NCI-H1092 treated with DMSO at 0.1 percent for 48 hours (cell line): ENCODE measurements around the gene PCDHB8.
"Not testable (repeated sequence)": the region's sequence is repeated elsewhere in the genome, so short reads cannot be mapped to it uniquely, and the experiment has no call there.

ENCODE experiments used
- DNase-seq: peaks from one replicate; lab custom pipeline; 2025; lab: John Stamatoyannopoulos, UW

PCDHB8 gene

DNA sequence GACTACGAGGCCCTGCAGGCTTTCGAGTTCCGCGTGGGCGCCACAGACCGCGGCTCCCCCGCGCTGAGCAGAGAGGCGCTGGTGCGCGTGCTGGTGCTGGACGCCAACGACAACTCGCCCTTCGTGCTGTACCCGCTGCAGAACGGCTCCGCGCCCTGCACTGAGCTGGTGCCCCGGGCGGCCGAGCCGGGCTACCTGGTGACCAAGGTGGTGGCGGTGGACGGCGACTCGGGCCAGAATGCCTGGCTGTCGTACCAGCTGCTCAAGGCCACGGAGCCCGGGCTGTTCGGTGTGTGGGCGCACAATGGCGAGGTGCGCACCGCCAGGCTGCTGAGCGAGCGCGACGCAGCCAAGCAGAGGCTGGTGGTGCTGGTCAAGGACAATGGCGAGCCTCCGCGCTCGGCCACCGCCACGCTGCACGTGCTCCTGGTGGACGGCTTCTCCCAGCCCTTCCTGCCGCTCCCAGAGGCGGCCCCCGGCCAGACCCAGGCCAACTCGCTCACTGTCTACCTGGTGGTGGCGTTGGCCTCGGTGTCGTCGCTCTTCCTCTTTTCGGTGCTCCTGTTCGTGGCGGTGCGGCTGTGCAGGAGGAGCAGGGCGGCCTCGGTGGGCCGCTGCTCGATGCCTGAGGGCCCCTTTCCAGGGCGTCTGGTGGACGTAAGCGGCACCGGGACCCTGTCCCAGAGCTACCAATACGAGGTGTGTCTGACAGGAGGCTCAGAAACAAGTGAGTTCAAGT is 6.7 kb downstream of the PCDHB8 start:
- DNase-seq: not testable (repeated sequence)

DNA sequence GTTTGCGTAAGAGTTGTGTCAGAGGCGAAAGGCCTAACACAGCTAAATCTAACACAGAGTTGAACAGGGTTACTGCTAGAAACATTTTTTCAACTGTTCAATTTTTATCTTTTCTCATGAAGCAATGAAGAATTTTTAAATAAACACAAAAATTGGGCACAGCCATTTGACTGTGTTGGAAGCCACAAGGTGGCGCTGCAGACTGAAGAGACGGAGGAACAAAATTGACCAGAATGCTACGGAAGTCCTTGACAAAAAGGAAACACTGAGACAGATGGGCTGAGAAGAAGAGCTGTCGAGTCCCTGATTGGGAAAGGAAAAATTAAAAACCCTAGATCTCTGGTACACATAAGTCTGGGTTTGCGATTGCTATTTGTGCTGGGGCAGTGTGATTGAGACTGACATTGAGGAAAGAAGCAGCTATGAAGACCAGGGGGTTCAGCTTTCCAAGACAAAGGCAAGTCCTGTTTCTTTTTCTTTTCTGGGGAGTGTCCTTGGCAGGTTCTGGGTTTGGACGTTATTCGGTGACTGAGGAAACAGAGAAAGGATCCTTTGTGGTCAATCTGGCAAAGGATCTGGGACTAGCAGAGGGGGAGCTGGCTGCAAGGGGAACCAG is 9.4 kb downstream of the PCDHB8 start, which contains the start of gene PCDHB9:
PCDHB9 (plus strand) TSS at position 265 of the 616 bp plus-strand sequence; CDS start at position 423, 158 bp downstream.
- peak; percentile 27 for DNase-seq

DNA sequence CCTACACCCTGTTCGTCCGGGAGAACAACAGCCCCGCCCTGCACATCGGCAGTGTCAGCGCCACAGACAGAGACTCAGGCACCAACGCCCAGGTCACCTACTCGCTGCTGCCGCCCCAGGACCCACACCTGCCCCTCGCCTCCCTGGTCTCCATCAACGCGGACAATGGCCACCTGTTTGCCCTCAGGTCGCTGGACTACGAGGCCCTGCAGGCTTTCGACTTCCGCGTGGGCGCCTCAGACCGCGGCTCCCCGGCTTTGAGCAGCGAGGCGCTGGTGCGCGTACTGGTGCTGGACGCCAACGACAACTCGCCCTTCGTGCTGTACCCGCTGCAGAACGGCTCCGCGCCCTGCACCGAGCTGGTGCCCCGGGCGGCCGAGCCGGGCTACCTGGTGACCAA is 11.1 kb downstream of the PCDHB8 start:
- DNase-seq: not testable (repeated sequence)

DNA sequence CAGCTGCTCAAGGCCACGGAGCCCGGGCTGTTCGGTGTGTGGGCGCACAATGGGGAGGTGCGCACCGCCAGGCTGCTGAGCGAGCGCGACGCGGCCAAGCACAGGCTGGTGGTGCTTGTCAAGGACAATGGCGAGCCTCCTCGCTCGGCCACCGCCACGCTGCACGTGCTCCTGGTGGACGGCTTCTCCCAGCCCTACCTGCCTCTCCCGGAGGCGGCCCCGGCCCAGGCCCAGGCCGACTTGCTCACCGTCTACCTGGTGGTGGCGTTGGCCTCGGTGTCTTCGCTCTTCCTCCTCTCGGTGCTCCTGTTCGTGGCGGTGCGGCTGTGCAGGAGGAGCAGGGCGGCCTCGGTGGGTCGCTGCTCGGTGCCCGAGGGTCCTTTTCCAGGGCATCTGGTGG is 11.5 kb downstream of the PCDHB8 start:
- not testable (repeated sequence) for DNase-seq

DNA sequence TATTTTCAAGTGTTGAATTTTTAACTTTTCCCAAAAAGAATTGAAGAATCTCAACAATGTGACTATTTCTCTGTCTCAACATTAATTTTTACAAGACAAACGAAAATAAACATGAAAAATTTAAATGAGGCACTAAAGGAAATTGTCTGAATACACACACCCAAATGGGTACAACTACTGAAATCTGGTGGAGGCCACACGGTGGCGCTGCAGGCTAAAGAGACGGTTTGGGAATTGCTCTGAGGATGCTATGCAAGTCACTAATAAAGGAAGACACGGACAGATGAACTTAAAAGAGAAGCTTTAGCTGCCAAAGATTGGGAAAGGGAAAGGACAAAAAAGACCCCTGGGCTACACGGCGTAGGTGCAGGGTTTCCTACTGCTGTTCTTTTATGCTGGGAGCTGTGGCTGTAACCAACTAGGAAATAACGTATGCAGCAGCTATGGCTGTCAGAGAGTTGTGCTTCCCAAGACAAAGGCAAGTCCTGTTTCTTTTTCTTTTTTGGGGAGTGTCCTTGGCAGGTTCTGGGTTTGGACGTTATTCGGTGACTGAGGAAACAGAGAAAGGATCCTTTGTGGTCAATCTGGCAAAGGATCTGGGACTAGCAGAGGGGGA is 14.6 kb downstream of the PCDHB8 start, which contains the start of gene PCDHB10:
PCDHB10 (plus strand) TSS at position 244 of the 616 bp plus-strand sequence; CDS start at position 444, 200 bp downstream.
- no peak for DNase-seq

DNA sequence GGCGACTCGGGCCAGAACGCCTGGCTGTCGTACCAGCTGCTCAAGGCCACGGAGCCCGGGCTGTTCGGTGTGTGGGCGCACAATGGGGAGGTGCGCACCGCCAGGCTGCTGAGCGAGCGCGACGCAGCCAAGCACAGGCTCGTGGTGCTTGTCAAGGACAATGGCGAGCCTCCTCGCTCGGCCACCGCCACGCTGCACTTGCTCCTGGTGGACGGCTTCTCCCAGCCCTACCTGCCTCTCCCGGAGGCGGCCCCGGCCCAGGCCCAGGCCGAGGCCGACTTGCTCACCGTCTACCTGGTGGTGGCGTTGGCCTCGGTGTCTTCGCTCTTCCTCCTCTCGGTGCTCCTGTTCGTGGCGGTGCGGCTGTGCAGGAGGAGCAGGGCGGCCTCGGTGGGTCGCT is 16.7 kb downstream of the PCDHB8 start:
- DNase-seq: not testable (repeated sequence)

DNA sequence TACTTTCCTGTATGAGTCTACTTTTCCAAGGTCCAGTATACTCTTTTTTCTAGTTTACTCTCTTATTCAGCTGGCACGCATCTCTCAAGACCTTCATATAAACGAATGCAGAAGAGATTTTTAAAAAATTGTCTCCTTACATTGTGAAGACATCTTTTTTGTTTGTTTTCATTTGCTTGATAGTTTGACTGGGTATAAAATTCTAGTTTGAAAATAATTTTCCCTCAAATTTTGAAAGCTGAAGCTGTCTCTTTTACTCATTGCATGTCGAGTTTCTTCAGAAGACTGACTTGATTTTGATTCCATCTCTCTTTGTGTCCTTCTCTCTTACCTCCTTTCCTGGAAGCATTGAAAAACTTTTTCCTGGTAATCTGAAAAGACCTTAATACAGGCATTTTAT is 18.8 kb downstream of the PCDHB8 start:
- no peak for DNase-seq

DNA sequence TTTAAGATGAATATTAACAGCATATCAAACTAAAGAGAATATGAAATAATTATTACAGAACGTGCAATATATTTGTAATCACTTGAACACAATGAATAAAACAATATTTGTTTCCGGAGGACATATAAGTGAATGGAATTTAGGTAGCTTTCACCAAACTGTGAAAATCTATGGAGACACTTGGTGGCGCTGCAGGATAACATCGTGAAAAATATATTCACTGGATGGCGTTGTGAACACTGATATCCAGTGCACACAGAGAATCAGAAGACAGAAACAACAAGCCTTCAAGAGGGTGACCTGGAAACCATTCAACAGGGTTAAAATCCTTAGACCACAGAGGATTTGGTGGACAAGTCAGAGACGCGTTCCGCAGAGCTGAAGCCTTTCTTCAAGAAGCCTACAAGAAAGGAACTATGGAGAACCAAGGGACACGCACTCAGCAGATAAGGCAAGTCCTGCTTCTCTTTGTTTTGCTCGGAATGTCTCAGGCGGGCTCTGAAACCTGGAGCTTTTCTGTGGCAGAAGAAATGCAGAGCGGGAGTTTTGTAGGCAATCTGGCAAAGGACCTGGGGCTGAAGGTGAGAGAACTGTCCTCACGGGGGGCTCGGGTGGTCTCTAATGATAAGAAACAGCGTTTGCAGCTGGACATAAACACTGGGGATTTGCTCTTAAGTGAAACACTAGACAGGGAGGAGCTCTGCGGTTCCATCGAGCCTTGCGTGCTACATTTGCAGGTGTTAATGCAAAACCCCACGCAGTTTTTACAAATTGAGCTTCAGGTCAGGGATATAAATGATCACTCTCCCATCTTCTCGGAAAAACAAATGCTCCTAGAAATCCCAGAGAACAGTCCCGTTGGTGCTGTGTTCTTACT is 22.0 kb downstream of the PCDHB8 start, which contains the start of gene PCDHB11:
PCDHB11 (plus strand) TSS at position 269 of the 877 bp plus-strand sequence; CDS start at position 417, 148 bp downstream.
- DNase-seq: no peak

DNA sequence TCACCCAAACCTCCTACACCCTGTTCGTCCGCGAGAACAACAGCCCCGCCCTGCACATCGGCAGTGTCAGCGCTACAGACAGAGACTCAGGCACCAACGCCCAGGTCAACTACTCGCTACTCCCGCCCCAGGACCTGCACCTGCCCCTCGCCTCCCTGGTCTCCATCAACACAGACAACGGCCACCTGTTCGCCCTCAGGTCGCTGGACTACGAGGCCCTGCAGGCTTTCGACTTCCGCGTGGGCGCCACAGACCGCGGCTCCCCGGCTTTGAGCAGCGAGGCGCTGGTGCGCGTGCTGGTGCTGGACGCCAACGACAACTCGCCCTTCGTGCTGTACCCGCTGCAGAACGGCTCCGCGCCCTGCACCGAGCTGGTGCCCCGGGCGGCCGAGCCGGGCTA is 23.5 kb downstream of the PCDHB8 start:
- DNase-seq: not testable (repeated sequence)

DNA sequence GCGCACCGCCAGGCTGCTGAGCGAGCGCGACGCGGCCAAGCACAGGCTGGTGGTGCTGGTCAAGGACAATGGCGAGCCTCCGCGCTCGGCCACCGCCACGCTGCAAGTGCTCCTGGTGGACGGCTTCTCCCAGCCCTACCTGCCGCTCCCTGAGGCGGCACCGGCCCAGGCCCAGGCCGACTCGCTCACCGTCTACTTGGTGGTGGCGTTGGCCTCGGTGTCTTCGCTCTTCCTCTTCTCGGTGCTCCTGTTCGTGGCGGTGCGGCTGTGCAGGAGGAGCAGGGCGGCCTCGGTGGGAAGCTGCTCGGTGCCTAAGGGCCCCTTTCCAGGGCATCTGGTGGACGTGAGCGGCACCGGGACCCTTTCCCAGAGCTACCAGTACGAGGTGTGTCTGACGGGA is 24.1 kb downstream of the PCDHB8 start:
- not testable (repeated sequence) for DNase-seq

DNA sequence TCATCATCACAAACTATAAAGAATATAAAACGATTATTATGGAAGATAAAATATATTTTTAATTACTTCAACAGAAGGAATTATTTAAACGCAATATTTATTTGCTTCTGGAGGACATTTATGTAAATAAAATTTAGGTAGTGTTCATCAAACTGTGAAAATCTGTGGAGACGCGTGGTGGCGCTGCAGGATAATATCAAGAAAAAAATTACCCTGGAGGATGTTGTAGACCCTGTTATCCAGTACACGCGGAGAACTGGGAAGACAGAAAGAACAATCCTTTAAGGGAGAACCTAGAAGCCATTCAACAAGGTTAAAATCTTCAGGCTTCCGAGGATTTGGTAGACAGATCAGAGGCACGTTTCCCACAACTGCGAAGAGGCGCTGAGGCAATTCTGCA is 30.9 kb downstream of the PCDHB8 start, which contains the start of gene PCDHB12:
PCDHB12 (plus strand) TSS at position 242 of the 400 bp plus-strand sequence. CDS start 189 bp downstream, outside the sequence.
- DNase-seq: no peak

DNA sequence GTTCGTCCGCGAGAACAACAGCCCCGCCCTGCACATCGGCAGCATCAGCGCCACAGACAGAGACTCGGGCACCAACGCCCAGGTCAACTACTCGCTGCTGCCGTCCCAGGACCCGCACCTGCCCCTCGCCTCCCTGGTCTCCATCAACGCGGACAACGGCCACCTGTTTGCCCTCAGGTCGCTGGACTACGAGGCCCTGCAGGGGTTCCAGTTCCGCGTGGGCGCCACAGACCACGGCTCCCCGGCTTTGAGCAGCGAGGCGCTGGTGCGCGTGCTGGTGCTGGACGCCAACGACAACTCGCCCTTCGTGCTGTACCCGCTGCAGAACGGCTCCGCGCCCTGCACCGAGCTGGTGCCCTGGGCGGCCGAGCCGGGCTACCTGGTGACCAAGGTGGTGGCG is 32.7 kb downstream of the PCDHB8 start:
- not testable (repeated sequence) for DNase-seq

DNA sequence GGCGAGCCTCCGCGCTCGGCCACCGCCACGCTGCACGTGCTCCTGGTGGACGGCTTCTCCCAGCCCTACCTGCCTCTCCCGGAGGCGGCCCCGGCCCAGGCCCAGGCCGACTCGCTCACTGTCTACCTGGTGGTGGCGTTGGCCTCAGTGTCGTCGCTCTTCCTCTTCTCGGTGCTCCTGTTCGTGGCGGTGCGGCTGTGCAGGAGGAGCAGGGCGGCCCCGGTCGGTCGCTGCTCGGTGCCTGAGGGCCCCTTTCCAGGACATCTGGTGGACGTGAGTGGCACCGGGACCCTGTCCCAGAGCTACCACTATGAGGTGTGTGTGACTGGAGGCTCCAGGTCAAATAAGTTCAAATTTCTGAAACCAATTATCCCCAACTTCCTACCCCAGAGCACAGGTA is 33.3 kb downstream of the PCDHB8 start:
- DNase-seq: not testable (repeated sequence)

DNA sequence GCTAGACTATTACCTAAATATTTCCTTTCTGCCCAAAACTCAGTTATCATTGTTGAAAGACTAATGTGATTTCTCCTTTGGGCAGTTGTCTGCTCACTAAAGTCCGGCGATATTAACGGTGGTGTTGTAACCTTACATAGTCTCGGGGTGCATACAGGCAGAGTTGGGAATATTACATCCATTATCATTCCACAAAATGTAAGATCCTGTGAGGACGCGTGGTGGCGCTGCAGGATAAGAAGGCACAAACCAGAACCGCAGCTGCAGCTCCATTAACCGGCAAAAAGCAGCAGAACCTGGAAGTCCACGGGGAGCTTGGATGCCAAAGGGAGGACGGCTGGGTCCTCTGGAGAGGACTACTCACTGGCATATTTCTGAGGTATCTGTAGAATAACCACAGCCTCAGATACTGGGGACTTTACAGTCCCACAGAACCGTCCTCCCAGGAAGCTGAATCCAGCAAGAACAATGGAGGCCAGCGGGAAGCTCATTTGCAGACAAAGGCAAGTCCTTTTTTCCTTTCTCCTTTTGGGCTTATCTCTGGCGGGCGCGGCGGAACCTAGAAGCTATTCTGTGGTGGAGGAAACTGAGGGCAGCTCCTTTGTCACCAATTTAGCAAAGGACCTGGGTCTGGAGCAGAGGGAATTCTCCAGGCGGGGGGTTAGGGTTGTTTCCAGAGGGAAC is 36.2 kb downstream of the PCDHB8 start, which contains the start of gene PCDHB13:
PCDHB13 (plus strand) TSS at position 264 of the 684 bp plus-strand sequence; CDS start at position 469, 205 bp downstream.
- peak; percentile 1 for DNase-seq

DNA sequence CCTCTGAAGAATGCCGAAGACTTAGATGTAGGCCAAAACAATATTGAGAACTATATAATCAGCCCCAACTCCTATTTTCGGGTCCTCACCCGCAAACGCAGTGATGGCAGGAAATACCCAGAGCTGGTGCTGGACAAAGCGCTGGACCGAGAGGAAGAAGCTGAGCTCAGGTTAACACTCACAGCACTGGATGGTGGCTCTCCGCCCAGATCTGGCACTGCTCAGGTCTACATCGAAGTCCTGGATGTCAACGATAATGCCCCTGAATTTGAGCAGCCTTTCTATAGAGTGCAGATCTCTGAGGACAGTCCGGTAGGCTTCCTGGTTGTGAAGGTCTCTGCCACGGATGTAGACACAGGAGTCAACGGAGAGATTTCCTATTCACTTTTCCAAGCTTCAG is 37.0 kb downstream of the PCDHB8 start:
- DNase-seq: not testable (repeated sequence)

DNA sequence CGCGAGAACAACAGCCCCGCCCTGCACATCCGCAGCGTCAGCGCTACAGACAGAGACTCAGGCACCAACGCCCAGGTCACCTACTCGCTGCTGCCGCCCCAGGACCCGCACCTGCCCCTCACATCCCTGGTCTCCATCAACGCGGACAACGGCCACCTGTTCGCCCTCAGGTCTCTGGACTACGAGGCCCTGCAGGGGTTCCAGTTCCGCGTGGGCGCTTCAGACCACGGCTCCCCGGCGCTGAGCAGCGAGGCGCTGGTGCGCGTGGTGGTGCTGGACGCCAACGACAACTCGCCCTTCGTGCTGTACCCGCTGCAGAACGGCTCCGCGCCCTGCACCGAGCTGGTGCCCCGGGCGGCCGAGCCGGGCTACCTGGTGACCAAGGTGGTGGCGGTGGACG is 37.9 kb downstream of the PCDHB8 start:
- not testable (repeated sequence) for DNase-seq

DNA sequence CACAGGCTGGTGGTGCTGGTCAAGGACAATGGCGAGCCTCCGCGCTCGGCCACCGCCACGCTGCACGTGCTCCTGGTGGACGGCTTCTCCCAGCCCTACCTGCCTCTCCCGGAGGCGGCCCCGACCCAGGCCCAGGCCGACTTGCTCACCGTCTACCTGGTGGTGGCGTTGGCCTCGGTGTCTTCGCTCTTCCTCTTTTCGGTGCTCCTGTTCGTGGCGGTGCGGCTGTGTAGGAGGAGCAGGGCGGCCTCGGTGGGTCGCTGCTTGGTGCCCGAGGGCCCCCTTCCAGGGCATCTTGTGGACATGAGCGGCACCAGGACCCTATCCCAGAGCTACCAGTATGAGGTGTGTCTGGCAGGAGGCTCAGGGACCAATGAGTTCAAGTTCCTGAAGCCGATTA is 38.4 kb downstream of the PCDHB8 start:
- not testable (repeated sequence) for DNase-seq

DNA sequence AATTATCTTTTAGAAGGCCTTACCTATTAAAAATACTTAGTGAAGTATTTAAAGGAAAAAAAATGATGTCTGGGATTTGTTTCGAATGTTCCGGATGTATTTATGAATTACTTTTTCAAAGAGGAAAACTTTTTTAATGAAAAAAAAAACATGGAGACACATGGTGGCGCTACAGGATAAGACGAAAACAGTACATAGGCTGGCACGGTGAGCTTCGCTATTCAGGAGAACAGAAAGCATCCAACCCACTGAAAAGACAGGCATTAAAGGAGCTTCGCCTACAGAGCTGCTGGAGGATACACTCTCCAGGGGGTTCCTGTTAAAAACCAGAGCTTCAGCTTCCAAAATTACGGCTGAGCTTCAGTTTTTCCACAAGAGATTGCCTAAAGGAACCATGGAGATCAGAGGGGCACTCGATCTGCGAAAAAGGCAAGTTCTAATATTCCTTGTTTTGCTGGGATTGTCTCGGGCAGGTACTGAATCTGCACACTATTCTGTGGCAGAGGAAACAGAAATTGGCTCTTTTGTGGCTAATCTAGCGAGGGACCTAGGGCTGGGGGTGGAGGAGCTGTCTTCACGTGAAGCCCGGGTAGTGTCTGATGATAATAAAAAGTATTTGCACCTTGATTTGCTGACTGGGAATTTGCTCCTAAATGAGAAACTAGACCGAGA is 45.7 kb downstream of the PCDHB8 start, which contains the start of gene PCDHB14:
PCDHB14 (plus strand) TSS at position 232 of the 672 bp plus-strand sequence; CDS start at position 395, 163 bp downstream.
- peak; percentile 40 for DNase-seq

DNA sequence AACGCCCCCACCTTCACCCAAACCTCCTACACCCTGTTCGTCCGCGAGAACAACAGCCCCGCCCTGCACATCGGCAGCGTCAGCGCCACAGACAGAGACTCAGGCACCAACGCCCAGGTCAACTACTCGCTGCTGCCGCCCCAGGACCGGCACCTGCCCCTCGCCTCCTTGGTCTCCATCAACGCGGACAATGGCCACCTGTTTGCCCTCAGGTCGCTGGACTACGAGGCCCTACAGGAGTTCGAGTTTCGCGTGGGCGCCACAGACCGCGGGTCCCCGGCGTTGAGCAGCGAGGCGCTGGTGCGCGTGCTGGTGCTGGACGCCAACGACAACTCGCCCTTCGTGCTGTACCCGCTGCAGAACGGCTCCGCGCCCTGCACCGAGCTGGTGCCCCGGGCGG is 47.3 kb downstream of the PCDHB8 start:
- DNase-seq: not testable (repeated sequence)

DNA sequence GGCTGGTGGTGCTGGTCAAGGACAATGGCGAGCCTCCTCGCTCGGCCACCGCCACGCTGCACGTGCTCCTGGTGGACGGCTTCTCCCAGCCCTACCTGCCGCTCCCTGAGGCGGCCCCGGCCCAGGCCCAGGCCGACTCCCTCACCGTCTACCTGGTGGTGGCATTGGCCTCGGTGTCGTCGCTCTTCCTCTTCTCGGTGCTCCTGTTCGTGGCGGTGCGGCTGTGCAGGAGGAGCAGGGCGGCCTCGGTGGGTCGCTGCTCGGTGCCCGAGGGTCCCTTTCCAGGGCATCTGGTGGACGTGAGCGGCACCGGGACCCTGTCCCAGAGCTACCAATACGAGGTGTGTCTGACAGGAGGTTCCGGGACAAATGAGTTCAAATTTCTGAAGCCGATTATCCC is 47.8 kb downstream of the PCDHB8 start:
- DNase-seq: not testable (repeated sequence)
